SJSA1 (cell line): ENCODE measurements around the gene SF3A1. TPM values are rescaled to one million over a fixed set of nuclear protein-coding genes. Genes with fewer than 3 reads are reported as not detected.

Experiments
- DNase-seq, 2 experiments: peaks; one replicate each; pipeline ENCODE4 v3.0.0-alpha.2; 2015 to 2020; ENCODE audit warnings: low spot score in 2 of 2, low read depth in 1 of 2
- H3K27ac ChIP-seq: fragments of 250-450 bp; sonication (Bioruptor Pico); 2 replicates; pipeline ENCODE4 v1.5.1; 2020; ENCODE audit warnings: mild to moderate bottlenecking, moderate library complexity
- H3K27me3 ChIP-seq: fragments of 250-450 bp; sonication (Bioruptor Pico); replicated peaks from 2 replicates; pipeline ENCODE4 v1.5.1; 2020; ENCODE audit warnings: mild to moderate bottlenecking, moderate library complexity
- H3K36me3 ChIP-seq: fragments of 250-450 bp; sonication (Bioruptor Pico); 2 replicates; pipeline ENCODE4 v1.5.1; 2020; ENCODE audit warnings: mild to moderate bottlenecking
- H3K4me1 ChIP-seq: fragments of 250-450 bp; sonication (Bioruptor Pico); replicated peaks from 2 replicates; pipeline ENCODE4 v1.6.1; 2021; ENCODE audit warnings: mild to moderate bottlenecking
- H3K4me3 ChIP-seq: fragments of 250-450 bp; sonication (Bioruptor Pico); 2 replicates; pipeline ENCODE4 v1.5.1; 2020; ENCODE audit warnings: mild to moderate bottlenecking
- H3K9me3 ChIP-seq: fragments of 250-450 bp; sonication (Bioruptor Pico); replicated peaks from 2 replicates; pipeline ENCODE4 v1.5.1; 2020; ENCODE audit warnings: mild to moderate bottlenecking
- total RNA-seq: library from RNA; depleted of rRNA; stranded (reverse); fragments of >200 nt; shearing (Covaris generic); gene quantifications from 2 replicates; pipeline ENCODE4 v1.2.3, GENCODE V29; 2014

Gene SF3A1
- total RNA-seq, 1 experiment from 2014 or later: 37.2 TPM

- no peak overlapping the region for H3K27ac ChIP-seq
- H3K4me3 ChIP-seq: no peak overlapping the region
- DNase-seq: no peak
- no peaks in the 10 kb centered on the region for H3K9me3 ChIP-seq
- H3K36me3 ChIP-seq: 0 out of 2 replicates have a peak, but pooled peaks cover 3% of the 10 kb centered on the region
- no peaks in the 10 kb centered on the region for H3K27me3 ChIP-seq
- no peaks in the 10 kb centered on the region for H3K4me1 ChIP-seq
These were observed 16.9 kb upstream of the SF3A1 start for GRCh38 chr22:30373331-30374325.

DNA sequence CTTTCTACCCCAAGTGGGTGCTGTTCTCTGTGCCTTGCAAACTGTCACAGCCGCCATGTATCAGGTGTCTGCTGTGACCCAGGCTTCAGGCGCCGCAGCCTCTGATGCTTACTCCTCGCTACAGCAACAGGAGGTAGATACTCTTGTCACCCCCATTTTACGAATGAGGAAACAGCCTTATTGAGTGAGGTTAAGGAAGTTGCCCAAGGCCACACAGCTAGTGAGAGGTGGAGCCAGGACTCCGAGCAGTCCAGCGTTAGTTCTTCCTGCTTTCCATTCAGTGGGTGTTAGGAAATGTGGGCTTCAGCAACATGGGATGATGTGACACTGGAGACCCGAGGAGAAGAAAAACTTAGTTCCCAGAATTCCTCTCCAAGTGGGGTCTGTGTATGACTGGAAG lies 16.2 kb upstream of the SF3A1 start:
- Histone ChIP-seq H3K9me3 (no peaks in the 10 kb centered on the region), H3K4me3 (no peak overlapping the region), H3K27ac (no peak overlapping the region), H3K27me3 (no peaks in the 10 kb centered on the region), H3K36me3 (0 out of 2 replicates have a peak, but pooled peaks cover 3% of the 10 kb centered on the region), H3K4me1 (no peaks in the 10 kb centered on the region)
- DNase-seq: no peak

DNA sequence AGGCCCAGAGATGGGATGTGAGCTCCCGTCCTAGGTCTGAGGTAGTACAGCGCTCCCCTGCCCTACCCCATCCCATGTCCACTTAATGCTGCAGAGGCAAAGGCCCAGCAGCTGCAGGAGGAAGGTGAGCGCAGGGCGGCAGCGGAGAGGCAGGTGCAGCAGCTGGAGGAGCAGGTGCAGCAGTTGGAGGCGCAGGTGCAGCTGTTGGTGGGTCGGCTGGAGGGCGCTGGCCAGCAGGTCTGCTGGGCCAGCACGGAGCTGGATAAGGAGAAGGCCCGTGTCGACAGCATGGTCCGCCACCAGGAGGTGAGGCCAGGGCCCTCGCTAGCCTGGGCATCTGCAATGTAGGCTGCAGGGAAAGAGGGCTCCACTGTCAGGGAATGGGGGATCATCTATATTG lies 15.3 kb upstream of the SF3A1 start:
- H3K4me1 ChIP-seq: no peaks in the 10 kb centered on the region
- no peak overlapping the region for H3K4me3 ChIP-seq
- DNase-seq: no peak
- H3K36me3 ChIP-seq: no peaks in the 10 kb centered on the region
- H3K27me3 ChIP-seq: no peaks in the 10 kb centered on the region
- no peaks in the 10 kb centered on the region for H3K9me3 ChIP-seq
- no peak overlapping the region for H3K27ac ChIP-seq

DNA sequence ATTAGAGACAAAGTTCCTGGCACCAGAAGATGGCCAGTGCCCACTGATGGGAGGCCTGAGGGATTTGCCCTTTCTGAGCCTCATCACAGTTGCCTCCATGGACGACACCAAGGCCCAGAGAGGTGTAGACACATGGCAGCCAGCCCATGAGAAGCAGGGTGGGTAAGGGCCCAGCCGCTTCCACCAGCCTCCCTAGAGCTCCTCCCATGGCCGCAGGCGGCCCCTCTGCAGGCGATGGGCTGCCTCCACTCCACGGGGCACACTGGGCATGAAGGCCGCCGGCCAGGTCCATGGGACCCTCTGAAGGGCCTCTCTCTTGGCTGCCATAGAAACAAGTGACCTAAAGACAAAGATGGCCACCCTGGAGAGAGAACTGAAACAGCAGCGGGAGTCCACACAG lies 14.6 kb upstream of the SF3A1 start:
- Histone ChIP-seq H3K4me1 (no peaks in the 10 kb centered on the region), H3K9me3 (no peaks in the 10 kb centered on the region), H3K27me3 (no peaks in the 10 kb centered on the region), H3K27ac (no peak overlapping the region), H3K36me3 (no peaks in the 10 kb centered on the region), H3K4me3 (no peak overlapping the region)
- DNase-seq: no peak

- no peak for DNase-seq
- Histone ChIP-seq H3K4me1 (no peaks in the 10 kb centered on the region), H3K27me3 (no peaks in the 10 kb centered on the region), H3K27ac (no peak overlapping the region), H3K4me3 (no peak overlapping the region), H3K9me3 (no peaks in the 10 kb centered on the region), H3K36me3 (no peaks in the 10 kb centered on the region)
These were observed 14.0 kb upstream of the SF3A1 start for GRCh38 chr22:30370641-30371230.

- Histone ChIP-seq H3K4me1 (no peaks in the 10 kb centered on the region), H3K4me3 (no peak overlapping the region), H3K36me3 (no peaks in the 10 kb centered on the region), H3K27me3 (no peaks in the 10 kb centered on the region), H3K27ac (no peak overlapping the region), H3K9me3 (no peaks in the 10 kb centered on the region)
- DNase-seq: no peak
These were observed 11.7 kb upstream of the SF3A1 start for GRCh38 chr22:30368420-30368819.

GRCh38 chr22:30365891-30366290 lies 9.2 kb upstream of the SF3A1 start:
- no peaks in the 10 kb centered on the region for H3K27me3 ChIP-seq
- no peak overlapping the region for H3K4me3 ChIP-seq
- no peaks in the 10 kb centered on the region for H3K4me1 ChIP-seq
- no peaks in the 10 kb centered on the region for H3K36me3 ChIP-seq
- no peaks in the 10 kb centered on the region; the same call in 1 of the 2 replicates for H3K9me3 ChIP-seq
- no peak for DNase-seq
- H3K27ac ChIP-seq: no peak overlapping the region

DNA sequence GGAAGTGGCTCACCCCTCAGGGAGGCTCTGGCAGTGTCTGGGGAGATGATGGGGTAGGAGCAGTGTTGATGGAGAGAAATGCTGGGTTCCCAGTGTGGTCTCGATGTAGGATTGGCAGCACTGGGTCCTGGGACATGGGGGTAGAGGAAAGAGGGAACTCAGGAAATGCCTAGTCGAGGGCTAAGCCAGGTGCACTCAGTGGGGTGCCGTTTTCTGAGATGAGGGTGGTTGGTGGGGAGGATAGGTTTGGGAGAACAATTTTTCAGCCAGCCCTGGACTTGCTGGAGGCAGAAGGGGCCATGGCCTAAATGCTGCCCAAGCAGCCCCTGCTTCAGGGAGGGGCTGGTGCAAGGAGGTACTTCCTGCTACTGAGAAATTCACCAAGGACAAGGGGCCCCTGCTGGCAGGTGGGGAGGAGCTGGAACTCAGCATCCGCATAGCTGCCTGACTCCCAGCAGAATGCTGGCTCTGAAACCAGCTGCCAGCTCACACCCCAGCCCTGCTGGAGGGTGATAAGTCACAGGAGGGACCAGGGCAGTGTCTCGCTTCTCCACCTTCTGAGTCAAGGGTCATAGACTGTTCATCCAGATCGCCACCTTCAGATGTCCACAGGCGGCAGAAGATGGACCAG lies 6.1 kb upstream of the SF3A1 start:
- H3K27me3 ChIP-seq: no peaks in the 10 kb centered on the region
- H3K27ac ChIP-seq: no peak overlapping the region
- no peaks in the 10 kb centered on the region for H3K36me3 ChIP-seq
- no peak overlapping the region for H3K4me3 ChIP-seq
- H3K4me1 ChIP-seq: no peaks in the 10 kb centered on the region
- no peak for DNase-seq
- no peaks in the 10 kb centered on the region; the same call in 1 of the 2 replicates for H3K9me3 ChIP-seq

DNA sequence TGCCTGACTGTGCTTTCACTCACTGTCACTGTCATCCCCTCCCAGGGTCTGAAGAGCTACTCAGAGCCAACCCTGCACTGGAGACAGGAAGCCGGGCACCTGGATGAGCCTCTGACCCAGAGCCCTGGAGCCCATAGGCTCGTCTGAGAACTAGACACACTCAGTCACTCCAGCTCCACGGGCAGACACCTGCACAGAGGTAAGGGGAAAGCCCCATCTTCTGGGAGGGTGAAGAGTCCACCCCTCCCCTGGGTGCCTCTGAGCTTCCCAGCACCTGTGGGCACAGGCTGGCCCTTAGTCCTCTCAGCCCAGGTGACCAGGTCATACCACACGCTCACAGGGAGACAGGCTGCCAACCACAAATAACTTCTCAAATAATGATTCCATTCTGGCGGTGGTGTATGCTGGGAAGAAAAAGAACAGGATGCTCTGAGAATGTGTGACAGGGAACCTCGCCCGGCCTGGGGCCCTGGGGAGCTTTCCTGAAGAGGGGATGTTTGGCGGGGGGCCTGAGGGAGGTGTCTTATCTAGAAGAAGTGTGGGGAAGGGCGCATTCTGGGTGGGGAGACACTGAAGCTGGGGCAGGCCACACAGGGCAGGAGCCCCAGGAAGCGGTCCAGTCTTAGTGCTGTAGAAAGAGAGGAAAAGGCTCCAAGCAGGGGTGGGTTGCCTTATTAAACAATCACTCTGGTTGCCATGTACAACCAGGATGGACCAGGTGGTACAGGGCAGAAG lies 5.4 kb upstream of the SF3A1 start:
- Histone ChIP-seq H3K36me3 (no peaks in the 10 kb centered on the region; the same call in 1 of the 2 replicates), H3K4me3 (no peak overlapping the region), H3K4me1 (no peaks in the 10 kb centered on the region), H3K27ac (no peak overlapping the region), H3K9me3 (no peaks in the 10 kb centered on the region; the same call in 1 of the 2 replicates), H3K27me3 (no peaks in the 10 kb centered on the region)
- no peak for DNase-seq

DNA sequence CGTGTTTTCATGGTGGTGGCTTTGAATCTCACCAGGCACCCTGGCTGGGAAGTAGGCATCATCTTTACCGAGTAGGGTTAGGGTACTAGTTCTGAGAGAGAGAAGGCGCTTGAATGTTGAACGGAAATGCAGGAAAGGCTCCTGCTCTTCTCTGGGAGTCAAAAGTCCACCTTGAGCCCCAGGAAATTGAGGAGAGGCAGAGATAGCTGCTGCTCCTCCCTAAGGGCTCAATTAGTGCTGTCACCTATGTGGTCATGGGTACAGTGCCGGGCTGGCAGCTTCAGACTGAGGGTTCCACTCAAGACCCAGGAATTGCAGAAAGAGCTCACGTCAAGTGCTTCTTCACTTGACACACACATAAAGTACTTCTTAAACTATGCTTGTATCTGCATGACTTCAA lies 1.8 kb upstream of the SF3A1 start:
- Histone ChIP-seq H3K27ac (no peak overlapping the region), H3K4me3 (no peak overlapping the region), H3K36me3 (peaks cover 26% of the 10 kb centered on the region), H3K4me1 (peaks cover 10% of the 10 kb centered on the region), H3K27me3 (no peaks in the 10 kb centered on the region), H3K9me3 (no peaks in the 10 kb centered on the region; the same call in 1 of the 2 replicates)
- no peak for DNase-seq

DNA sequence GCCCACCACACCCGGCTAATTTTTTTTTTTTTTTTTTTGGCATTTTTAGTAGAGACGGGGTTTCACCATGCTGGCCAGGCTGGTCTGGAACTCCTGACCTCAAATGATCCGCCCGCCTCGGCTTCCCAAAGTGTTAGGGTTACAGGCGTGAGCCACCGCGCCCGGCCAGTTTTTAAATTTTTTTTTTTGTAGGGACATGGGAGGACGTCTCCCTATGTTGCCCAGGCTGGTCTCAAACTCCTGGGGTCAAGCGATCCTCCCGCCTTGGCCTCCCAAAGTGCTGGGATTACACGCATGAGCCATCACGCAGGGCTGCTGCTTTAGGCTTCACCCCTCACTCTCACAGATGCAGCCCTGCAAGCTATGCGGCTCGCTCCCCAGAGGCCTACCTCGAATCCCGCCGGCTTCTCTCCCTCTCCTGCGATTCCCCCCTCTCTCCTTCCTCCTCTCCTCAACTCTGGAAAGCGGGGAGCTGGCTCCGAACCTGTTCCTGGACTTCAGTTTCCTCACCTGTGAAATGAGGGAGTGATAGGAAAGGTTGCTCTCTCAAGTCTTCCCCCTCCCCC lies 1.0 kb upstream of the SF3A1 start:
- Histone ChIP-seq H3K27ac (no peak overlapping the region), H3K4me3 (no peak overlapping the region)
- DNase-seq: no peak

DNA sequence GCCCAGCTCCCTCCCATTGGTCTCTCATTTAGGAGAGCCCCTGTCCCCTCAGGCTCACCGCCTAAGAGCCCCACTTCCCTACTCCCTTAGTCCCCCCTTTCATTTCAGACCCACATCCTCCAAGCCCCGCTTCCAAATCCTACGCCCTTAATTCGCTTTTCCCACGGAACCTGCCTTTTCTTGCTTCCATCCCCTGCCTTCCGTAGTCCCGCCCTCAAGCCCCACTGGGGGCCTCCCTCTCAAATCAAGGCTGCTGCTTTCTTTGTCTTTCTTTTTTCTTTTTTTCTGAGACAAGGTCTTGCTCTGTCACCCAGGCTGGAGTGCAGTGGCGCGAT lies 509 bp upstream of the SF3A1 start:
- no peak for DNase-seq
- H3K4me1 ChIP-seq: peaks cover 10% of the 10 kb centered on the region

More for the DNA sequence above, 1.0 kb upstream of the SF3A1 start:
- Histone ChIP-seq H3K27me3 (no peaks in the 10 kb centered on the region), H3K36me3 (peaks cover 31% of the 10 kb centered on the region), H3K4me1 (peaks cover 10% of the 10 kb centered on the region), H3K9me3 (no peaks in the 10 kb centered on the region; the same call in 1 of the 2 replicates)

DNA sequence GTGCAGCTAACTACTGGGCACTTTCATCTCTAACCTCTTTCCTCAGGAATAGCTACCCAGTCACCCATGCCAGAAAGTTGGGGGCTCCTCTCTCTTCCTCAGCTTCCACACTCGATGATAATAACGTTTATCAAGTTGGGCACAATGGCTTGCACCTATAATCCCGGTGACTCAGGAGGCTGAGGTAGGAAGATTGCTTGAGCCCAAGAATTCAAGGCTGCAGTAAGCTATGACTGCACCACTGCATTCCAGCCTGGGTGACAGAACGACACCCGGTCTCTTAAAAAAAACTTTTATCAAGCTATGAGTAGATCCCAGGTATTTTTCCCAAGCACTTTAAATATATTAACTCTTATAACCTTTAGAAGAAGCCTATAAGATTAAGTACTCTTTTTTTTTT lies 2.0 kb downstream of the SF3A1 start:
- no peak overlapping the region for H3K27ac ChIP-seq
- no peak for DNase-seq

More for the DNA sequence above, 509 bp upstream of the SF3A1 start:
- Histone ChIP-seq H3K27ac (peak overlapping the region; percentile 91), H3K27me3 (no peaks in the 10 kb centered on the region), H3K4me3 (peak overlapping the region; percentile 98), H3K36me3 (peaks cover 36% of the 10 kb centered on the region), H3K9me3 (no peaks in the 10 kb centered on the region)

More for the DNA sequence above, 2.0 kb downstream of the SF3A1 start:
- H3K9me3 ChIP-seq: no peaks in the 10 kb centered on the region
- no peak overlapping the region for H3K4me3 ChIP-seq
- peaks cover 56% of the 10 kb centered on the region for H3K36me3 ChIP-seq
- H3K27me3 ChIP-seq: no peaks in the 10 kb centered on the region
- H3K4me1 ChIP-seq: peaks cover 10% of the 10 kb centered on the region
